DND-41 (cell line): ENCODE data around the gene CAPN5.

Experiments
- CTCF ChIP-seq: IDR thresholded peaks from 2 replicates; pipeline ENCODE4 v1.5.1; 2012; ENCODE audit warnings: borderline replicate concordance, low read length, moderate library complexity, mild to moderate bottlenecking; ENCODE audit not compliant: poor library complexity, severe bottlenecking; ENCODE audit errors: extremely low read depth
- EZH2 ChIP-seq: IDR thresholded peaks from 3 replicates; pipeline ENCODE4 v1.6.1; 2012; ENCODE audit warnings: borderline replicate concordance, low read depth, mild to moderate bottlenecking, moderate library complexity, low read length, inconsistent platforms; ENCODE audit not compliant: severe bottlenecking

GRCh38 chr11:77150836-77151235 is 84.1 kb downstream of the CAPN5 start:
- TF ChIP-seq CTCF = no peak
- TF ChIP-seq EZH2 = no peak
